ENCODE results near the gene MSRB1.

GRCh38 chr16:1981398-1981836 is 38.4 kb upstream of the MSRB1 start, which contains the start of gene NOXO1:
- TF ChIP-seq CTCF (IDR thresholded peaks at IDR 0.05; ENCODE audit: poor library complexity, severe bottlenecking) (no peak), POLR2AphosphoS5 (IDR thresholded peaks at IDR 0.05) (no peak)

All from neural cell (in vitro differentiated cells).